NK-92 (cell line): ENCODE results near the gene JMJD6.
"Not testable (repeated sequence)": the region's sequence is repeated elsewhere in the genome, so short reads cannot be mapped to it uniquely, and the experiment has no call there.

ENCODE experiments used
- DNase-seq: peaks from one replicate; lab custom pipeline; 2025; ENCODE audit not compliant: unreplicated experiment; lab: John Stamatoyannopoulos, UW

The JMJD6 gene

GRCh38 chr17:76700617-76701470 lies 25.6 kb downstream of the JMJD6 start:
- DNase-seq = no peak

DNA sequence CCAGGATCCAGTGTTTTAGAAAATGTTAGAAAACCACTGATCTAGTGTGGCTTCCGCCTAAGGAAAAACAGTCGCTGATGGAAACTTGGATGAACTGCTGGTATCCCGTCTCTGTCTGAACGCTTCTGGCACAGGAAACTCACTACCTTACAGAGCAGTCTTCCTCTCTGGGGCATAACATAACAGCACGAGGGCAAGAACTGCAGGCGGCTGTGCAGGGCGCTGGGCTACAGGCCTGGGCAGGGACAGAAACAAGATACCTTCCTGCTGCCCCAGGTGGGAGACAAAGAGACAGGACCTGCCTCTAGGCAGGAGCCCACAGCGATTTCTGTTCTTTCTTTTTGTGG lies 26.2 kb downstream of the JMJD6 start:
- DNase-seq = no peak

DNA sequence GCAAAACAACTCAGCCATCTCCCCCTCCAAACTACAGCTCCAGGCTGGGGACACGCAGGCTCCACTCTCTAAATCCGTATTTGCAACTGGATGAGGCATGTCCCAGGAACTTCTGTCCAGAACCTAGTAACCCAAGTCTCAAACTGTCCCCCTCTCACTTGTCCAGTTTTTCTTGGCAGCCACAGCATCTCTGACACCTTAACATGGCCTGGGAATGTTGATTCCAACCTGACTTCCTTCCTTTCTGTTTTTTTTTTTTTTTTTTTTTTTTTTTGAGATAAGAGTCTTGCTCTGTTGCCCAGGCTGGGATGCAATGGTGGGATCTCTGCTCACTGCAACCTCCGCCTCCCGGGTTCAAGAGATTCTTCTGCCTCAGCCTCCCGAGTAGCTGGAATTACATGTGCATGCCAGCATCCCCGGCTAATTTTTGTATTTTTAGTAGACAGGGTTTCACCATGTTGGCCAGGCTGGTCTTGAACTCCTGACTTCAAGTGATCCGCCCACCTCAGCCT lies 27.9 kb downstream of the JMJD6 start:
- not testable (repeated sequence) for DNase-seq

DNA sequence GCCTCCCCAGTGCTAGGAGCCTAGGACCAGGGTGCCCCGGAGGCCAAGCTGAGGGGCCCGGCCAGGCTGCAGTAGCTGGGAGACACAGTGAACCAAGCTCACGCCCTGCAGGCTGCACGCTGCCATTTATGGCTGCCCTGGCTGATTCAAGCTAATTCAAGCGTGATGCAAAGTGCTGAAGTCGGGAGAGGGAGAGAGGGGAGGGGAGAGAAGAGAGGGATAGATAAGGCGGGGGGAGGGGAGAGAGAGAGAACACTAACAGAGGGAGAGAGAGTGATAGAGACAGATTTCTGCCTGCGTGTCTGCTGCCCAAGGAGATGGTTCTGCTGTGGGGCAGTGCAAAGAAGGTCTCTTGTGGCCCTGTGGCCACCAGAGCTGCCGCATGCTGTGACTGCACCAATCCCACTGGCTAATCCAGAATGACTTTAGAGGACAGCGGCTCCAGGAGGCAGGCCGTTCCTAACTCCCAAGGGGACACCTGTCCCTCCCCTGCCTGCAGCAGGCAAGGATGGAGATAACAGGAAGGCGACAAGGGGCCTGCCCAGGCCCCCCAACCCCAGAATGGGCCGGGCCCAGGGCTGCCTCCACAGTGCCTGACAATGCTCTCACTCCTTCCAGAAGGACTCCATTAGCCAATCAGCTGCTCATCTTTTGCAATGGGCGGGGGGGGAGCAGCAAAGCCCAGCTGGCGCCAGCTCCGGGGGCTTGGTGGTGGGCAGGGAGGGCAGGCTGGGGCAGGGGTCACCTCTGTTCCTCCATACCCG lies 28.5 kb downstream of the JMJD6 start:
- no peak for DNase-seq

DNA sequence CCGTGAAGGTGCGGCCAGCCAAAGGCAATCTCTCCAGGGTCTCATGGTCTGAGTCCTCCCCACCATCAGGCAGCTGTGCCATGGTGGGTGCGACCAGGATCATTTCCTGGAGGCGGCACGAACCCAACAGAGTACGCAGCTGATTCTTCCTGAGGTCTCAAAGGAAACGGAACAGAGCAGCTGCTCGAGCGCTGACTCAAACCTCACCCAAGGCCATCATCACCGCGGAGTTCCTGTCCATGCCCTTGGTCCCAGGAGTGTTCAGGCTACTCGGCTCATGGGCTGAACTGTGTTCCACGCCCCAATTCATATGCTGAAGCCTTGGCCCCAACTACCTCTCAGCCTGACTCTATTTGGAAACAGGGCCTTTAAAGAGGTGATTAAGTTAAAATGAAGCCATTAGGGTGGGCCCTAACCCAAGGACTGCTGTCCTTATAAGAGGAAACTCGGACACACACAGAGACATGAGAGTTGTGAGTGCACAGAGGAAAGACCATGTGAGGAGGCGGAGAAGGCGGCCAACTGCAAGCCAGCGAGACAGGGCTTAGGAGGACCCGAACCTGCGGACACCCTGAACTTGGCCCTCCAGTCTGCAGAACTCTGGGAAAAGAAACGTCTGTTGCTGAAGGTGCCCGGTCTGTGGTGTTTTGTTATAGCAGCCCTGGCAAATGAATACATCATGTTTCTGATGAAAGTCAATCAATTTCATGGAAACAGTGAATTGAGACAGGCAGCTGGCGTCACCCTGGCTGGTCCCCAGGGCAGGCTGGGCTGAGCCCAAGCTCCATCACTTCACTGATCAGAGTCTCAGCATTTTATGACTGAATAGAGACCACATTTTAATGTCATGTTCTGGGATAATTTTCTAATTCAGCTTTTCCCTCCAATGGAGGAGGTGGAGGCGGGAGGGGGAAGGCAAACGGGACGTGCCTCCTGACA lies 29.4 kb downstream of the JMJD6 start:
- no peak for DNase-seq

DNA sequence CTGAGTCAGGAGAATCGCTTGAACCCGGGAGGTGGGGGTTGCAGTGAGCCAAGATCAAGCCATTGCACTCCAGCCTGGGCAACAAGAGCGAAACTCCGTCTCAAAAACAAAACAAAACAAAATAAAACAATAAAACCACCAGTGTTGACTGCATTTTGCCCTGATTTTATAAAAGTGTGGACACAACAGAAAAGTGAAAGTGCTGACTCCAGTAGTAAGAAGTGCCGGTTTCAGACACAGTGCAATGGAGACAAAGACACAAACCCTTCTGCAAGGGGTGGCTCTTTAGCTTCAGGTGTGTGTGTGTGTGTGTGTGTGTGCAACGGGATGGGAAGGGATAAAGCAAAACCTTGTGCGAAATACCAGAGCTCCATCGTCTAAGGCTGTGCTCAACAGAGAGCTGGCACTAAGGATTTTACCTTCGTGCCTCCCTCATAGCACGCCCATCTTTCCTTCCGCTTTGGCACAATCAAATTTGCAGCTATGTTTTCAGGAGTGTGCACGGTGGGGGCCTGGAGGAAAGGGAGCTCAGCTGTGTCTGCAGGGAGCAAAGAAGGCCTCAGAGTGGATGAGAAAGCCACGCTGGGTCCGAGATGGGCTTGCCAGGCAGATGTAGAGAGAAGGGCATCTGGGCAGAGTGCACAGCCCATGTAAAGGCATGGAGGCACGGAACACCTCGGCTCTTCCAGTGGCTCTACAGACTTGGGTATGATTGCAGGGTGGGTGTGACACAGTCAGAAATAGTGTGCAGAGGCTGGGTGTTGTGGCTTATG lies 31.2 kb downstream of the JMJD6 start:
- no peak for DNase-seq

- no peak for DNase-seq
These were observed 34.8 kb downstream of the JMJD6 start for GRCh38 chr17:76691379-76692191.

DNA sequence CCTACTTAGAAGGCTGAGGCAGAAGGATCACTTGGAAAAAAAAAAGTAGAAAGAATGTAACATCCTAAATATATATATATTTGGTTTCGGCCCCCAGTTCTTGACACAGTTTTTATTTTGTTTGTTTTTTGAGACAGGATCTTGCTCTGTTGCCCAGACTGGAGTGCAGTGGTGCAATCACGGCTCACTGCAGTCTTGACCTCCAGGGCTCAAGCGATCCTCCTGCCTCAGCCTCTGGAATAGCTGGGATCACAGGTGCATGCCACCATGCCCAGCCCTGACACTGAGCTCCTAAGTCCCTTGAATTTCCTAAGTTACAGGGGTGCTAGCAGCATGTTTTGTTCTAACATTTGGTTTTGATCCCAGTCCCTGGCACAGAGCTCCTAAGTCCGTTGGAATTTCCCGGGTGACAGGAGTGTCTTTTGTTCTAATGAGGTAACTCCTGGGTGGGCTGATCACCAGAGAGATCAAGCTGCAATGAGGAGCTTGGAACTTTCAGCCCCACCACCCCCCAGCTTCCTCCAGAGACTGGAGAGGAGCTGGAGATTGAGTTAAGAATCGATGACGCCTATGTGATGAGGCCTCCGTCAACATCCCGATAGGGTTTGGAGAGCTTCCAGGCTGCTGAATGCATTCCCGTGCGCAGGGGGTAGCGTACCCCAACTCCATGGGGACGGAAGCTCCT lies 35.7 kb downstream of the JMJD6 start:
- DNase-seq = no peak

DNA sequence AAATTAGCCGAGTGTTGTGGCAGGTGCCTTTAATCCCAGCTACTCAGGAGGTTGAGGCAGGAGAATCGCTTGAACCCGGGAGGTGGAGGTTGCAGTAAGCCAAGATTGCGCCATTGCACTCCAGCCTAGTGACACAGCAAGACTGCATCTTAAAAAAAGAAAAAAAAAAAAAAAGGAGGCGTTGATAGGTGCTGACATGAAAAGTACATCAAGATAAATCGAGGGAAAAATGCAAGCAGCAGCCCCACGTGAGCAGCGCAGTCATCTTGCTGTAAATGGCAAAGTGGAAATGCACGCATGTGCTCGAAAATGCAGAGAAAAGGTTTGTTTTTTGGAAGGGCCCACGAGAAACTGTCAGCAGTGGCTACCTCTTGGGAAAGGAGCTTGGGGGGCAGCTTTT lies 36.5 kb downstream of the JMJD6 start:
- DNase-seq = no peak

DNA sequence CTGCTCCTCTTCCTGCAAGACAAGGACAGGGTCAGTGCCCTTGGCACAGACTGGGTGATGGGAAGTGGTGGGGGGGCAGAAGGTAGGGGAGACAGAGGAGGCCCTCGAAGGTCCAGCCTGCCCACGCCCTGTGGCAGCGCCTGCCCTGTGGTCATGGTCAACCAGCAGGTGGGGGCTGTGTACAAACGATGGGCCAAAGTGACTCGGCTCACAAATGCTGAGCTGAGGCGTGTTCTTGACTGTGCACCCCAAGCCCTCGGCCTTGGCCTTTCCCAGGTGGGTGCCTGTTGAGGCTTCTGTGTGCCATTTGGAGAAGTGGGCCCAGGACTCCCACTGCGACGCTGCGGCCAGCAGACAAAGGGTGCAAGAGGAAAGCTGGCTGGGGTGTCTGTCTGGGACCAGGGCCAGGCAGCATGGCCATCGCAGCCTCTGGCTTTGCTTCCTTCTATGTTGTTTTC lies 38.2 kb downstream of the JMJD6 start:
- no peak for DNase-seq

GRCh38 chr17:76687298-76688164 lies 38.9 kb downstream of the JMJD6 start:
- no peak for DNase-seq

DNA sequence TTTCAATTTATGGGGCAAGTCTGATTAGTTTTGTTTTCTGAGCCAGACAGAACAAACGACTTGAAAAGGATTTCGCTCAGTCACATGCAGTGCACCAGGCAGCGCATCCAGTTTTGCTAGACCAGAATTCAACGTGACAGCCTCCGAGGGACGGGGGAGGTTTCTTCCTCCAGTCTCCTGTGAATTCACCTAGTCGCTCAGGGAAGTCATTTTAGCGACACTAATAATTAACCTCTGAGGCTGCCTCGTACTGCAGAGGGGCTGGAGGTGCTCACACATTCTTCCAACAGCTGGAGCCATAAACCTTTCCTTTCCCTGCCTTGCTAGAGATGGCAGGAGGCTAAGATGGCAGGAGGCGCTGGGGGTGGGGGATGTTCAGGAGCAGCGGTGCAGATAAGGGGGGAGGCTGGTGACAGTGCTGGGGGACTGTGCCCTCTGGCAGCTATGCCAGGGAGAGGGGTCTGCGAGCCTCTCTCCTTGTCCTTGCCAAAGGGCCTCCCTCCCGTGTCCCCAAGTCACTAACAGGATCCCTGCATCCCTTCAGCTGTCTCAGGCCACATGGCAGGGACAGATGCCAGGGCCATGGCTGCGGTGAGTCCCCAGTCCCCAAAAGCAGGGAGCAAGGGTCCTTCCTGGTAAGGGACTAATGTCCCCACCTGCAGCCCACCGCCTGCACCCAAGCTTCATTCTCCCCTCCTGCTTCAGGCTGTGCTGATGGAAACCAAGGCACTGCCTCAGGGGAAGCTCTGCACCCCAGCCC lies 39.7 kb downstream of the JMJD6 start:
- DNase-seq = no peak

GRCh38 chr17:76685846-76686245 lies 40.6 kb downstream of the JMJD6 start:
- no peak for DNase-seq

DNA sequence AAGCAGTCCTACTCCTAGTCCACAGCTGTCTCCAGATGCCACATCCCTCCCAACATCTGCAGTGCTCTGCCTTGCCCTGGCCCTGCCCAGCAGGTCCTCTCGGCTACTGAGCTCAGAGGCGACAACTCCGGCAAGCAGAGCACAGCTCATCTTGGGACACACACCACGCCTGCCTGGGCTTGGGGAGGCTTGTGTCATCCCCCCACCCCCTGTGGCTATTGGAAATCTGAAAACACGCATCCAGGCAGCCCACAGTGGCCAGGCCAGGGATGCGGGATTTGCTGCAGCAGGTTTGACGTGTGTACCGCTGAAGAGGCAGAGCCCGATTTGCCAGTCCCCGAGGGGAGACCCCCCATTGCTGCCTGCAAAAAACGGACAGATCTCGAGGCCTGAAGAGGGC lies 41.0 kb downstream of the JMJD6 start:
- no peak for DNase-seq

DNA sequence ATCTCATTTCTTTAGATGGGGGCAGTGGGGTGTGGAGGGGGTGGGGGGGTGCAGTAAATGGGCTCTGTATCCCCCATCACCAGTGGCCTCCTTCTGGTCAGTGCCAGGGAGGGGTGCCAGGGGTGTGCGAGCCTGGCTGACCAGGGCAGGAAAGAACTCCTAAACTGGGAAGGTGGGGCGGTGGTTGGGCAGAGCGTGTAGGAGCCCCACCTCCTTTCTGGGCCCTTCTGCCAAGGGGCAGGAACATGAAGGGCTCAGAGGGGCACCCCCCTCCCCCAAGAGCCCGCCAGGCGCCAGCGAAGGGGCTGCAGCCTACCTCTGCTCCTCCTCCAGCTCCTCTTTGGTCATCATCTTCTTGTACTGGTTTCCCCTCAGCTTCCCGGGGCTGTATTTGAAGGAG lies 41.6 kb downstream of the JMJD6 start:
- DNase-seq = no peak

DNA sequence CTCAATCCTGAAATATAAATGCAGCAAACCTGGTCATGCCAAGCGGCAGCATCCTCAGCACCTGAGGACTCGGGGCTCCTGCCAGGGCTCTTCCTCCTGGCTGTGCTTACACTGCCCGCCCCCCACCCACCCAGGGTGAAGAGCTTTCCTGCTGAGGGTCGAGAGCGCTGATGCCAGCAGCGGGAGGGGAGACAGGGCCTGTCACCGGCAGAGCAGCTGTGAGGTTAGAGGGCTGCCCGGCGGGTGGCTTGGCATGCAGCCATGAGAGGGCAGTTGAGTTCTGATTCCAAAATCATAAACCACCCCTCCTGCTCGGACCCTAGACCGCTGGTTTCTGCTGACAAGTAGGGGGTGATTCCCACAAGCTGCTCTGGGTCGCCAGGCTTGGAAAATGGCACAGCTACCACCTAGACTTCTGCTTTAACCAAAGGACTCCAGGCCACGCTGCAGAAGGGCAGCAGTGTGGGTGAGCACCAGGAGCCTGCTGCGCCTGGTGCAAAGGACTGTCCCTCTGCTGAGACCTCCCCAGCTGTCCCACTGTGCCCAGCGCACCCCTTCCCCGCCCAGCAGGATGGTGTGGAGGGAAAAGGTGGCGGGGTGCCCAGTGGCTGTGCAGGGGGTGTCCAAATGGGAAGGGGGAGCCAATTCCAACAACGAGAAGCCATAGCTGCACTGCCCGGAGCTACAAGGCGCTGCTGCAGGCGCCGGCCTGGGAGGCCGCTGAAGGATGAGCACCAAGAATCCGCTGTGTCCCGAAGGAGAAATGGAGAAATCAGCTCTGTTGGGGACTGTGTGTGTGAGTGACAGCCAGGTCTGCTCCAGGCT lies 42.3 kb downstream of the JMJD6 start:
- no peak for DNase-seq
